SK-N-SH (cell line): ENCODE data around the gene D2HGDH.

Experiments used
- CHD2 ChIP-seq: fragments of 150-350 bp; IDR thresholded peaks from 2 replicates; pipeline ENCODE4 v1.6.1; 2018; ENCODE audit warnings: low read length; ENCODE audit not compliant: partially characterized antibody
- CTCF ChIP-seq: fragments of 200-600 bp; sonication (generic); IDR thresholded peaks from 2 replicates; pipeline ENCODE4 v1.6.1; 2017; ENCODE audit warnings: antibody characterized with exemption, mild to moderate bottlenecking, moderate library complexity
- FOXJ3 ChIP-seq: sonication (generic); formaldehyde crosslinking; IDR thresholded peaks from 2 replicates; pipeline ENCODE4 v1.5.1; 2020; ENCODE audit warnings: mild to moderate bottlenecking, missing genetic modification reagents
- GABPA ChIP-seq: IDR thresholded peaks from 2 replicates; pipeline ENCODE4 v1.4.0; 2012; ENCODE audit warnings: low read depth, mild to moderate bottlenecking
- RAD21 ChIP-seq: IDR thresholded peaks from 2 replicates; pipeline ENCODE4 v1.6.1; 2012; ENCODE audit warnings: mild to moderate bottlenecking, low read length
- TCF12 ChIP-seq: IDR thresholded peaks from 2 replicates; pipeline ENCODE4 v1.4.0; 2012

- TF ChIP-seq CTCF (no peak), CHD2 (no peak), FOXJ3 (CRISPR knock-in tag) (no peak), TCF12 (no peak), RAD21 (no peak), GABPA (no peak)
These were observed 81.3 kb downstream of the D2HGDH start for GRCh38 chr2:241815477-241816430.
